Right lobe of liver (tissue), 6 donors: ENCODE data around the gene CEP63. TPM values are rescaled to one million over a fixed set of nuclear protein-coding genes. Genes with fewer than 3 reads are reported as not detected.
A peak's percentile ranks its signal among the peaks of the same experiment; 100 is the strongest.

Experiments used
- ATAC-seq, 4 donors: fragments of 200-7000 bp; cut with Tn5 transposase; one replicate each; pipeline ENCODE4 v1.9.1; 2020; ENCODE audit warnings: mild to moderate bottlenecking in 4 of 4, moderate library complexity in 4 of 4
- DNase-seq, 3 donors: peaks; one replicate each; pipeline ENCODE4 v3.0.0-alpha.2; 2020
- H3K27ac ChIP-seq, 3 donors: fragments of 200-600 bp; one replicate each; pipeline ENCODE4 v1.8.0; 2022
- H3K27me3 ChIP-seq, 2 donors: fragments of 200-600 bp; one replicate each; pipeline ENCODE4 v1.8.0; 2022
- H3K36me3 ChIP-seq, 4 donors: fragments of 200-600 bp; sonication (generic) in 1 of 4; one replicate each; pipeline versions ENCODE4 v1.5.1 to v1.8.0; 2017 to 2022; ENCODE audit warnings: control low read depth in 1 of 4
- H3K4me1 ChIP-seq, 4 donors: fragments of 200-600 bp; sonication (generic) in 1 of 4; one replicate each; pipeline versions ENCODE4 v1.5.1 to v1.8.0; 2017 to 2022; ENCODE audit warnings: control low read depth in 1 of 4
- H3K4me3 ChIP-seq, 3 donors: fragments of 200-600 bp; one replicate each; pipeline ENCODE4 v1.8.0; 2022
- H3K9me3 ChIP-seq, 4 donors: fragments of 200-600 bp; sonication (generic) in 1 of 4; one replicate each; pipeline versions ENCODE4 v1.5.1 to v1.8.0; 2017 to 2022; ENCODE audit warnings: control low read depth in 1 of 4
- POLR2A ChIP-seq: fragments of 450-650 bp; IDR thresholded peaks from one replicate; pipeline ENCODE4 v1.6.1; 2017; ENCODE audit warnings: antibody characterized with exemption, mild to moderate bottlenecking
- WGBS: methylation state at CpG from one replicate; pipeline ENCODE4 v1.1.6; 2018; ENCODE audit warnings: low coverage, low lambda C conversion rate; ENCODE audit not compliant: insufficient coverage; ENCODE audit errors: missing lambda C conversion rate; 5-methylcytosine and 5-hydroxymethylcytosine counted together
- intact Hi-C, 2 donors: fragments of 100-400 bp; cut with DNase I; formaldehyde crosslinking; loops; one replicate each; pipeline versions ENCODE4 v1.11.2 to v1.14.1; 2022
- total RNA-seq, 6 experiments: library from RNA; depleted of rRNA in 2 of 6; stranded (reverse); fragments of >200 nt in 2 of 6; fragmentation: NEBNext Ultra II Directional in 3 of 6; extraction: Animal tissue kit (Norgen Biotek cat#: 25700) in 3 of 6; gene quantifications; one replicate each; pipeline versions ENCODE4 v1.1.0 to v1.2.4, GENCODE V29; 2016 to 2023
- TF ChIP-seq, protein P1 (sequence below), 4 donors: fragments of 200-600 bp in 3 of 4; fragments of 450-650 bp in 1 of 4; IDR thresholded peaks; one replicate each; pipeline versions ENCODE4 v1.5.1 to v1.8.0; 2016 to 2022; ENCODE audit warnings: antibody characterized with exemption in 4 of 4, mild to moderate bottlenecking in 2 of 4
- donor health status: DM: no; HTN: yes; CAD: no.
- donor health status: DM: no; HTN: no; CAD: no.
- donor health status: DM: no; HTN: no; CAD: no.
- donor health status: DM: no; HTN: yes; CAD: no.
- donor health status: DM: no; HTN: yes; CAD: no.

CEP63 gene
- total RNA-seq, 6 experiments from 2014 or later: 8.7 to 14.4 (median 9.1) TPM

DNA sequence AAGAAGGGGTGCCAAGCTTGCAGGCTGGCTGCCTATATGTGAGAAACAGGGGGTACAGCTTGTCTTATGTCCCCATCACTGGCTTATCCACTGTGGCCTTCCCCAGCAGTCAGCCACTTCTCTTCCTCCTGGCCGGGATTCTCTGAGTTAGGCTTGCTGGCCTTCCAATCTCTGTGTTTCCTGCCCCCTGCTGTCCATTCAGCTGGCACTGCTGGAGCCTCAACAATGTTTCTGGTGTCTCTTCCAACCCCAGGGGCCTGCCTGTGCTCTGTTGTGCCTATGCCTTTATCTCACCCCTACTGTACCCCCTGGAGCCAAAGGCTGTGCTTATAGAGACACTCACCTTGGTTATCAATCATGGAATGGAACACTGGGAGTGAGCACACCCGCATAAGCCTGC lies 36.6 kb upstream of the CEP63 start:
- ATAC-seq: peak; percentile 32 to 53 (median 47)
- Histone ChIP-seq H3K27ac (no peak overlapping the region), H3K36me3 (no peaks in the 10 kb centered on the region), H3K27me3 (no peaks in the 10 kb centered on the region), H3K4me3 (no peak overlapping the region), H3K4me1 (peaks cover 0 to 10% (median 4%) of the 10 kb centered on the region in 4 donors), H3K9me3 (no peaks in the 10 kb centered on the region)
- intact Hi-C loops: no loop called here
- TF ChIP-seq POLR2A: no peak
- TF ChIP-seq, protein P1, sequence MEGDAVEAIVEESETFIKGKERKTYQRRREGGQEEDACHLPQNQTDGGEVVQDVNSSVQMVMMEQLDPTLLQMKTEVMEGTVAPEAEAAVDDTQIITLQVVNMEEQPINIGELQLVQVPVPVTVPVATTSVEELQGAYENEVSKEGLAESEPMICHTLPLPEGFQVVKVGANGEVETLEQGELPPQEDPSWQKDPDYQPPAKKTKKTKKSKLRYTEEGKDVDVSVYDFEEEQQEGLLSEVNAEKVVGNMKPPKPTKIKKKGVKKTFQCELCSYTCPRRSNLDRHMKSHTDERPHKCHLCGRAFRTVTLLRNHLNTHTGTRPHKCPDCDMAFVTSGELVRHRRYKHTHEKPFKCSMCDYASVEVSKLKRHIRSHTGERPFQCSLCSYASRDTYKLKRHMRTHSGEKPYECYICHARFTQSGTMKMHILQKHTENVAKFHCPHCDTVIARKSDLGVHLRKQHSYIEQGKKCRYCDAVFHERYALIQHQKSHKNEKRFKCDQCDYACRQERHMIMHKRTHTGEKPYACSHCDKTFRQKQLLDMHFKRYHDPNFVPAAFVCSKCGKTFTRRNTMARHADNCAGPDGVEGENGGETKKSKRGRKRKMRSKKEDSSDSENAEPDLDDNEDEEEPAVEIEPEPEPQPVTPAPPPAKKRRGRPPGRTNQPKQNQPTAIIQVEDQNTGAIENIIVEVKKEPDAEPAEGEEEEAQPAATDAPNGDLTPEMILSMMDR (IDR thresholded peaks at IDR 0.05): peak; percentile 21 to 42 (median 30)
- WGBS: no CpG with 5 or more reads among the region's 2 CpGs
- DNase-seq: peak in 1 of 3 donors; percentile 54

DNA sequence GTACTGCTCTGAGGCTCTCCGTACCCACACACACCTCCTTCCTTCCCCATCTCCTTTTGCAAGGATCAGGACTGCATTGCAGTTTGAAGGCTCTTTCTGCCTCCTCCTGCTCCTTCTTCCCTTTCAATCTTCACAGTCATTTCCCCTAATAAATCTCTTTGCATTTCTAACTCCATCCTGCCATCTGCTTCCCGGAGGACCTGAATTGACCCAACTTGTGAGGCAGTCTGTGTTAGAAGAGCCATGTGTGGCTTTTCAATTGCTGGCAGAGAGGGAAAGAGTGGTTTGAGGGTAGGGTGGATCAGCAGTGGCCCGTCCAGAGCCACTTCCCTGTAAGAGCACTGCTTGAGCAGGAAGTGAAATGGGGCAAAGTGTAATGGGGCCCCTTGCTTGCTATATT lies 35.9 kb upstream of the CEP63 start:
- intact Hi-C loops: no loop called here
- Histone ChIP-seq H3K27ac (no peak overlapping the region), H3K4me3 (no peak overlapping the region), H3K4me1 (peaks cover 0 to 10% (median 4%) of the 10 kb centered on the region in 4 donors), H3K27me3 (no peaks in the 10 kb centered on the region), H3K36me3 (no peaks in the 10 kb centered on the region), H3K9me3 (no peaks in the 10 kb centered on the region)
- 64% methylated on average over 3 of the region's 3 CpGs for WGBS
- ATAC-seq (no peak), DNase-seq (no peak)
- TF ChIP-seq POLR2A: no peak

- ATAC-seq: no peak
- no peaks in the 10 kb centered on the region for H3K27me3 ChIP-seq
- no peaks in the 10 kb centered on the region for H3K9me3 ChIP-seq
- no peaks in the 10 kb centered on the region for H3K36me3 ChIP-seq
- H3K4me1 ChIP-seq: no peaks in the 10 kb centered on the region
- intact Hi-C loops: no loop called here
- no peak overlapping the region for H3K27ac ChIP-seq
- TF ChIP-seq POLR2A: no peak
- TF ChIP-seq, protein P1 (IDR thresholded peaks at IDR 0.05): no peak
- no peak overlapping the region for H3K4me3 ChIP-seq
- DNase-seq: no peak
- WGBS: 43% methylated on average over 6 of the region's 6 CpGs
These were observed 32.2 kb upstream of the CEP63 start for GRCh38 chr3:134453631-134454030.

DNA sequence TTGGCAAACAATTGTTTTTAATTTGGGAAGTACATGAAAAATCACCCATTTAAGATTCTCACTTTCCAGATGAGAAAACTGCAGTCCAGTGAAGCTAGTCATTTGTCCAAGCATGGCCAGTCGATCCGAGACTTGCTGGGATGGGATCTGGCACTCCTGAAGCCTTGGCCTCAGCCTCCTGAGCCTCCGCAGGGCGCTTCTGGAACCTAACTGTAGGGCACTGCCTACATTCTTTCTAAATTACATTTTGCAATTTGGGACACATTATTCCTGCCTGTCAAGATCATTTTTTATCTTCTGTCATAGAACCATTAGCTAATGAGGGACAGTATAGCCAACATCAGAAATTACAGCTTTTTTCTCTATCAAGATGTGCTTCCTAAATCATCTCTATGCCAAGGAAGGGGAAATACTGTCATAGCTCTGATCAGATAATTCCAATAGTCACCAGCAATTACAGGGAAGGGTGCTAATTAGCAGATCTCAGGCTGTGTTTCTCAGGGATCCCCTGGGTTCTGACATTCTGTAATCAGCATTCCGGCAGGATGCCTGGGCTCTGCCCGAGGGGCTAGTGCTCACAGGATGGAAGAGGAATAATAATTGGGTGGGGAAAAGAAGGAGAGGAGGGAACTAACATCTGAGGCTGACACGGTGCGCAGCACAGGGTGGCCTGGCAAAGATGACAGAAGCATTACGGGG lies 28.3 kb upstream of the CEP63 start:
- no peak for DNase-seq
- no peaks in the 10 kb centered on the region for H3K9me3 ChIP-seq
- WGBS: 63% methylated on average over 7 of the region's 9 CpGs

DNA sequence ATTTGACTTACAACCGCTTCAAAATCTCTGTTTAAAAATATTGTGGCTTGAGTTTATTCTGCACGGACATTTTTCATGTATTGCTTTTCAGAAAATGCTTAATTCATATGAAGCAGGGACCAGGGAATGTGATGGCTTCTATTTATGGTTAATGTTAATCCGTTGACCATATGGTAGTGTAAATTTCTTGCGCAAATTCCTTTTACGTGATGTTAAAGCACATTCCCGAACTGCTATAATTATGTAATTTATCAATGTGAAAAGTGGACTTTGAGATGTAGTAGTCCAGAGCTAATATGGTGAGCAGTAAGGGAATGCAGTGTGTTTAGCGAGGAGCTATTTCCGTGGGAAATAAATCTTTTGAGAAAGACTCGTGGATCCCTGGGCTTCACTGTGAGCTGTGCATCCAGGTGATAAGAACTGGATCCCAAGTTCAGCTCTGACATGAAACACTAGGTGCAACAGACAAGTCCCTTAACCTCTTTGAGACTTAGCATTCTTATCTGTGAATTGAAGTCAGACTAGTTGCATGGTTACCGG lies 27.4 kb upstream of the CEP63 start:
- H3K4me3 ChIP-seq: no peak overlapping the region
- no peak for ATAC-seq
- 74% methylated on average over 10 of the region's 10 CpGs for WGBS

More for the DNA sequence above, 28.3 kb upstream of the CEP63 start:
- TF ChIP-seq, protein P1 (IDR thresholded peaks at IDR 0.05): no peak
- TF ChIP-seq POLR2A: no peak
- H3K36me3 ChIP-seq: no peaks in the 10 kb centered on the region
- ATAC-seq: no peak
- no peak overlapping the region for H3K4me3 ChIP-seq
- H3K27me3 ChIP-seq: no peaks in the 10 kb centered on the region
- intact Hi-C loops: no loop called here
- H3K27ac ChIP-seq: no peak overlapping the region
- H3K4me1 ChIP-seq: no peaks in the 10 kb centered on the region

More for the DNA sequence above, 27.4 kb upstream of the CEP63 start:
- DNase-seq: no peak
- no peaks in the 10 kb centered on the region for H3K36me3 ChIP-seq
- H3K27me3 ChIP-seq: no peaks in the 10 kb centered on the region
- H3K9me3 ChIP-seq: no peaks in the 10 kb centered on the region
- intact Hi-C loops: no loop called here
- H3K27ac ChIP-seq: no peak overlapping the region
- no peaks in the 10 kb centered on the region for H3K4me1 ChIP-seq
- no peak for TF ChIP-seq POLR2A
- TF ChIP-seq, protein P1 (IDR thresholded peaks at IDR 0.05): no peak
